Suprapubic skin (tissue), 4 donors: ENCODE data around the gene C1orf198. TPM values are rescaled to one million over a fixed set of nuclear protein-coding genes. Genes with fewer than 3 reads are reported as not detected.

ENCODE experiments used
- DNase-seq, 2 donors: peaks; one replicate each; pipeline ENCODE4 v3.0.0-alpha.2; 2019; ENCODE audit warnings: low spot score in 2 of 2
- H3K27ac ChIP-seq: fragments of 200-600 bp; sonication (generic); one replicate; pipeline ENCODE4 v1.5.1; 2019
- H3K27me3 ChIP-seq: fragments of 200-600 bp; sonication (generic); one replicate; pipeline ENCODE4 v1.5.1; 2019
- H3K36me3 ChIP-seq: fragments of 200-600 bp; sonication (generic); one replicate; pipeline ENCODE4 v1.5.1; 2019
- H3K4me1 ChIP-seq: fragments of 200-600 bp; sonication (generic); one replicate; pipeline ENCODE4 v1.5.1; 2019
- H3K4me3 ChIP-seq: fragments of 200-600 bp; sonication (generic); one replicate; pipeline ENCODE4 v1.5.1; 2019; ENCODE audit warnings: mild to moderate bottlenecking
- H3K9me3 ChIP-seq: fragments of 200-600 bp; sonication (generic); one replicate; pipeline ENCODE4 v1.5.1; 2019
- EP300 ChIP-seq: sonication (generic); formaldehyde crosslinking; IDR thresholded peaks from one replicate; pipeline ENCODE4 v1.6.1; 2017; ENCODE audit warnings: antibody characterized with exemption
- POLR2A ChIP-seq, 2 donors: fragments of 450-650 bp; IDR thresholded peaks; one replicate each; pipeline ENCODE4 v1.6.1; 2017; ENCODE audit warnings: antibody characterized with exemption in 2 of 2, mild to moderate bottlenecking in 2 of 2, moderate library complexity in 2 of 2
- POLR2AphosphoS5 ChIP-seq, 3 donors: sonication (generic); formaldehyde crosslinking; IDR thresholded peaks; one replicate each; pipeline ENCODE4 v1.6.1; 2017; ENCODE audit warnings: antibody characterized with exemption in 3 of 3
- WGBS: methylation state at CpG from one replicate; pipeline ENCODE4 v1.1.5; 2018; 5-methylcytosine and 5-hydroxymethylcytosine counted together
- total RNA-seq, 4 donors: library from RNA; depleted of rRNA; stranded (reverse); fragments of >200 nt; gene quantifications; one replicate each; pipeline ENCODE4 v1.1.0, GENCODE V29; 2016
- TF ChIP-seq, protein P1 (sequence below), 2 donors: fragments of 200-600 bp in 1 of 2; fragments of 450-650 bp in 1 of 2; sonication (generic) in 1 of 2; IDR thresholded peaks; one replicate each; pipeline ENCODE4 v1.5.1; 2016 to 2019; ENCODE audit warnings: antibody characterized with exemption in 2 of 2, mild to moderate bottlenecking in 1 of 2, moderate library complexity in 1 of 2

Gene C1orf198
- total RNA-seq, 4 donors from 2014 or later: 42.7 to 70.1 (median 52.5) TPM

DNA sequence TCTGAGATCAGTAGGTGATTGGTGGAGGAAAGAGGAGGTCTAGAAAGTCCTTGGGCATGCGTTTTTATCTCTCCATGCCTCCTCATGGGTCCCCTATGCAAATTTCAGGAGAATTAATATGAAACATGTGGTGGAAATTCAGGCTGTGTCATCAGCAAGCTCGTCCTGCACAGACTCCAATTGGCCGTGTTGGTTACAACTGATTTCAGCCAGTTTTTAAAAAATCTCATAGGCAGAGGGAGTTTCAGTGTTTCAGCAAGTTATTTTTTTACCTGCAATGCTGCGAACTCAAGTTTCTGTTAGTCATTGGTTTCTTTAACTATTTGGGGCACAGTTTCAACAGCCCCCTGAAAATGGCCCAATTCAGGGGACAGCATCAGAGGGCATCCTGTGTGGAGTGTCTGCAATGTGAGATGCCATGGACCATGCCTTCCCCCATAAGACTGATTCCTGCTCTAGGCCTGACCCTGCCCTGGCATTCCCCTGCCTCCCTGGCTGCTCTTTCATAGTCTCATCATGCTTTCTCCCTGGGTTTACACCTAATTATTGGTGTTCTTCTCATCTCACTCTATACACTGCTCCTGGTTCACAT lies 59.9 kb downstream of the C1orf198 start:
- no peak for DNase-seq
- TF ChIP-seq POLR2AphosphoS5 (IDR thresholded peaks at IDR 0.05) (no peak), EP300 (no peak), POLR2A (IDR thresholded peaks at IDR 0.05) (no peak)
- TF ChIP-seq, protein P1, sequence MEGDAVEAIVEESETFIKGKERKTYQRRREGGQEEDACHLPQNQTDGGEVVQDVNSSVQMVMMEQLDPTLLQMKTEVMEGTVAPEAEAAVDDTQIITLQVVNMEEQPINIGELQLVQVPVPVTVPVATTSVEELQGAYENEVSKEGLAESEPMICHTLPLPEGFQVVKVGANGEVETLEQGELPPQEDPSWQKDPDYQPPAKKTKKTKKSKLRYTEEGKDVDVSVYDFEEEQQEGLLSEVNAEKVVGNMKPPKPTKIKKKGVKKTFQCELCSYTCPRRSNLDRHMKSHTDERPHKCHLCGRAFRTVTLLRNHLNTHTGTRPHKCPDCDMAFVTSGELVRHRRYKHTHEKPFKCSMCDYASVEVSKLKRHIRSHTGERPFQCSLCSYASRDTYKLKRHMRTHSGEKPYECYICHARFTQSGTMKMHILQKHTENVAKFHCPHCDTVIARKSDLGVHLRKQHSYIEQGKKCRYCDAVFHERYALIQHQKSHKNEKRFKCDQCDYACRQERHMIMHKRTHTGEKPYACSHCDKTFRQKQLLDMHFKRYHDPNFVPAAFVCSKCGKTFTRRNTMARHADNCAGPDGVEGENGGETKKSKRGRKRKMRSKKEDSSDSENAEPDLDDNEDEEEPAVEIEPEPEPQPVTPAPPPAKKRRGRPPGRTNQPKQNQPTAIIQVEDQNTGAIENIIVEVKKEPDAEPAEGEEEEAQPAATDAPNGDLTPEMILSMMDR (IDR thresholded peaks at IDR 0.05): no peak
- H3K27ac ChIP-seq: no peak overlapping the region
- peaks cover 7% of the 10 kb centered on the region for H3K4me1 ChIP-seq
- no peaks in the 10 kb centered on the region for H3K27me3 ChIP-seq
- 58% methylated on average over 4 of the region's 4 CpGs for WGBS
- peaks cover 5% of the 10 kb centered on the region for H3K9me3 ChIP-seq
- no peaks in the 10 kb centered on the region for H3K36me3 ChIP-seq
- no peak overlapping the region for H3K4me3 ChIP-seq

DNA sequence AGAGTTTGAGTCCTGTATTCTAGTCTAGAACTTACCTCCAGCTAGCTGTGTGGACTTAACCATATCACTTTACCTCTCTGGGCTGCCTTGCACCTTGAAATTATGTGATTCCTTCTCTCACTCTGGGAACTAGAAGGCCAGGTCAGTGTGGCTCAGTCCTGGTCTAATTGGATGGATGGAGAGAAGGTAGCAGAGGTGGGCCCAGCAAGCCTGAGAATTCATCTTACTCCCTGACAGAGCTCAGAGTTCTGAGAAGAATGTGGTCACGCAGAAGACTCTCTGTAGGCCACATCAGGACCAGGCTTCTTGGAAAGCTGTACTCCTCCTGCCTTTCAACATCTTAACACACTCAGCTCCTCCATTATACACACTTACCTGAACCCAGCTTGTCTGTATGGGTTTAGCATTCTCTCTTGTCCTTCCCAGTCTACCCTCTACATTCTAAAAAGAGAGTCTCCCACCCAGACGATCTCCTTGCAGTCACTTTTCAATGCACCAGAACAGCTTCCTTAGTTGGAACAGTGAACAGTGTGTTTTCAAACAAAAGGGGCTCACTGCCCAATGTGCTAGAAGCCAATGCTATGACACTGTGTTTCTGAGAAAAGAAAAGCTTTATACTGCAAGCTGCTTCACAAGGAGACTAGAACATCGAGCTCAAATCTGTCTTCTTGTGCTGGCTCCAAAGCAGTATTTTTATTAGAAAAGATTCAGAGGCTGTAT lies 60.6 kb downstream of the C1orf198 start:
- H3K4me3 ChIP-seq: no peak overlapping the region
- peak overlapping the region; percentile 65 for H3K27ac ChIP-seq
- no peak for DNase-seq
- TF ChIP-seq POLR2A (IDR thresholded peaks at IDR 0.05): no peak
- TF ChIP-seq, protein P1 (IDR thresholded peaks at IDR 0.05): no peak
- TF ChIP-seq EP300: no peak
- H3K36me3 ChIP-seq: no peaks in the 10 kb centered on the region
- peaks cover under 1% of the 10 kb centered on the region for H3K9me3 ChIP-seq
- WGBS: 48% methylated on average over 3 of the region's 3 CpGs
- peaks cover 7% of the 10 kb centered on the region for H3K4me1 ChIP-seq
- no peaks in the 10 kb centered on the region for H3K27me3 ChIP-seq

DNA sequence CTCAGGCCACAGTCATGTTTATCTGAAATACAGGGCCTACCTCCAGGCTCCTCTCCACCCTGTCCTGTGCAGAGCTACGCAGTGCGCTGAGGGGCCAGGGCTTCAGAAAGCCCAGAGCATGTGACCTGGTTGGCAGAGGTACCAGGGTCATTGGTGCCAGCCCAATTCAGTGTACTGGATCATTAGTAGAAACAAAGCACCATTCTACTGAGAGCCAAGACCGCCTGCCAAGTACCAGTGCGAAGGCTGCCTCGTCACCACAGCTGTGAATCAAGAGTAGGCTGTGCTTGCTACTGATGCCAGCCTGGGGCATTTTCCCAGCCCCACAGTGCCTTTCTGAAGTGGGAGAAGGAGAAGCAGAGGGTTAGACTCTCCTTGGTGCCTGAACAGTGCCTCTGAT lies 61.3 kb downstream of the C1orf198 start:
- no peaks in the 10 kb centered on the region for H3K36me3 ChIP-seq
- TF ChIP-seq, protein P1 (IDR thresholded peaks at IDR 0.05): no peak
- TF ChIP-seq POLR2A (IDR thresholded peaks at IDR 0.05) (no peak), EP300 (no peak), POLR2AphosphoS5 (IDR thresholded peaks at IDR 0.05) (no peak)
- peak overlapping the region; percentile 65 for H3K27ac ChIP-seq
- peaks cover 7% of the 10 kb centered on the region for H3K4me1 ChIP-seq
- H3K4me3 ChIP-seq: no peak overlapping the region
- H3K27me3 ChIP-seq: no peaks in the 10 kb centered on the region
- no peaks in the 10 kb centered on the region for H3K9me3 ChIP-seq
- DNase-seq: no peak
- WGBS: 78% methylated on average over 5 of the region's 5 CpGs

DNA sequence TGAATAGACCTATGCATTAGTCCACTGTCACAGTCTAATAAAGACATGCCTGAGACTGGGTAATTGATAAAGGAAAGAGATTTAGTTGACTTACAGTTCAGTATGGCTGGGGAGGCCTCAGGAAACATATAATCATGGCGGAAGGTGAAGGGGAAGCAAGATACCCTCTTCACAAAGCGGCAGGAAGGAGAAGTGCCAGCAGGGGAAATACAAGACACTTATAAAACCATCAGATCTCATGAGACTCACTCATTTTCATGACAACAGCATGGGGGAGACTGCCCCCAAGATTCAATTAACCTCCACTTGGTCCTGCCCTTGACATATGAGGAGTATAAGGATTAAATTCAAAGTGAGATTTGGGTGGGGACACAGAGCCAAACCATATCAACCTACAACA lies 61.8 kb downstream of the C1orf198 start:
- TF ChIP-seq POLR2A (IDR thresholded peaks at IDR 0.05) (no peak), EP300 (no peak), POLR2AphosphoS5 (IDR thresholded peaks at IDR 0.05) (no peak)
- TF ChIP-seq, protein P1 (IDR thresholded peaks at IDR 0.05): no peak
- H3K4me1 ChIP-seq: peaks cover 7% of the 10 kb centered on the region
- DNase-seq: no peak
- H3K36me3 ChIP-seq: no peaks in the 10 kb centered on the region
- H3K9me3 ChIP-seq: no peaks in the 10 kb centered on the region
- 59% methylated on average over 2 of the region's 2 CpGs for WGBS
- H3K4me3 ChIP-seq: no peak overlapping the region
- H3K27me3 ChIP-seq: no peaks in the 10 kb centered on the region
- H3K27ac ChIP-seq: peak overlapping the region; percentile 65

DNA sequence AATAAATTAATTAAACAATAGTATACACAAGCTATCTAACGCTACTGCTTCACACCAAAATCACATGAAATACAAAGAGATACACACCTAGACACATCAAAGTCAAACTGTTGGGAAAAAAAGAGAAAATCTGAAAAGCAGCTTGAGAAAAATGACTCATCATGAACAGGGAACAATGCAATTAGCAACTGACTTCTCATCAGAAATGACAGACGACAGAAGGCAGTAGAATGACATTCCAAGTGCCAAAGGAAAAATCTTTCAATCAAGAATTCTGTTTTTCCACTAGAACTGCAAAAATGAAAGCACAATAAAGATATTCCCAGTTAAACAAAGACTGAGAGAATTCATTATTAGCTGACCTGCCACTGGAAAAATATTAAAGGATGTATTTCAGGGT lies 63.9 kb downstream of the C1orf198 start:
- 74% methylated on average over 2 of the region's 2 CpGs for WGBS
- Histone ChIP-seq H3K4me3 (no peak overlapping the region), H3K9me3 (no peaks in the 10 kb centered on the region), H3K27ac (no peak overlapping the region), H3K4me1 (peaks cover 7% of the 10 kb centered on the region), H3K36me3 (no peaks in the 10 kb centered on the region), H3K27me3 (no peaks in the 10 kb centered on the region)
- no peak for DNase-seq
- TF ChIP-seq POLR2A (IDR thresholded peaks at IDR 0.05): no peak
- TF ChIP-seq EP300: no peak
- TF ChIP-seq, protein P1 (IDR thresholded peaks at IDR 0.05): no peak
- no peak for TF ChIP-seq POLR2AphosphoS5 (IDR thresholded peaks at IDR 0.05)
